ENCODE results near the gene SIGLEC8. TPM values are rescaled to one million over a fixed set of nuclear protein-coding genes. Genes with fewer than 3 reads are reported as not detected.
"Not testable (repeated sequence)": the region's sequence is repeated elsewhere in the genome, so short reads cannot be mapped to it uniquely, and the experiment has no call there.

Gene SIGLEC8
- total RNA-seq, 4 donors from 2014 or later, result 0.45 to 0.49 TPM; not detected in 2

DNA sequence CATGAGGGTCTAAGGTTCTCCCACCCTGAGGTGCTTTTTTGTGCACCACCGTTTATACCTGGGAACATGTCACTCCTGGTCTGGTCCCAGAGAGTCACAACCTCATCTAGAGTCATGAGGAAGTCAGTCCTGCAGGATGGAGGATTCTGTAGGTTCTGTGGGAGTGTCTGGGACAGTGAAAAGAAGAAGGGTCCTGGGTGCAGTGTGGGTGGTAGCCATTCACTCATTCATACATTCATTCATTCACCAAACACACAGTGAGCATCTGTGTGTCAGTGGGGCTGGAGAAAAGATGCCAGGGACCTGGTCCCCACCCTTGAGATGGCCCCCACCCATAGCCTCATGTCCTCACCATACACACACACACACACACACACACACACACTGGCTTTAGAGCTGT lies 11.4 kb upstream of the SIGLEC8 start:
- TF ChIP-seq, protein P1, sequence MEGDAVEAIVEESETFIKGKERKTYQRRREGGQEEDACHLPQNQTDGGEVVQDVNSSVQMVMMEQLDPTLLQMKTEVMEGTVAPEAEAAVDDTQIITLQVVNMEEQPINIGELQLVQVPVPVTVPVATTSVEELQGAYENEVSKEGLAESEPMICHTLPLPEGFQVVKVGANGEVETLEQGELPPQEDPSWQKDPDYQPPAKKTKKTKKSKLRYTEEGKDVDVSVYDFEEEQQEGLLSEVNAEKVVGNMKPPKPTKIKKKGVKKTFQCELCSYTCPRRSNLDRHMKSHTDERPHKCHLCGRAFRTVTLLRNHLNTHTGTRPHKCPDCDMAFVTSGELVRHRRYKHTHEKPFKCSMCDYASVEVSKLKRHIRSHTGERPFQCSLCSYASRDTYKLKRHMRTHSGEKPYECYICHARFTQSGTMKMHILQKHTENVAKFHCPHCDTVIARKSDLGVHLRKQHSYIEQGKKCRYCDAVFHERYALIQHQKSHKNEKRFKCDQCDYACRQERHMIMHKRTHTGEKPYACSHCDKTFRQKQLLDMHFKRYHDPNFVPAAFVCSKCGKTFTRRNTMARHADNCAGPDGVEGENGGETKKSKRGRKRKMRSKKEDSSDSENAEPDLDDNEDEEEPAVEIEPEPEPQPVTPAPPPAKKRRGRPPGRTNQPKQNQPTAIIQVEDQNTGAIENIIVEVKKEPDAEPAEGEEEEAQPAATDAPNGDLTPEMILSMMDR (IDR thresholded peaks at IDR 0.05), result no peak
- TF ChIP-seq POLR2A (IDR thresholded peaks at IDR 0.05), result no peak
- no peak overlapping the region for H3K27ac ChIP-seq
- no peaks in the 10 kb centered on the region for H3K36me3 ChIP-seq
- no peak for DNase-seq
- H3K9me3 ChIP-seq, result no peaks in the 10 kb centered on the region
- H3K4me1 ChIP-seq, result no peaks in the 10 kb centered on the region
- intact Hi-C loops (cut with DNase I), result loop anchor here (5.0 to 10.0 kb wide), 2 partner anchors 185 to 308 kb away; no protein-coding TSS in a partner anchor
- 33 to 90% methylated on average over 1 of the region's 1 CpG for WGBS, 2 donors
- no peak overlapping the region for H3K4me3 ChIP-seq (replicated peaks in 1 of 3)
- no peaks in the 10 kb centered on the region for H3K27me3 ChIP-seq

DNA sequence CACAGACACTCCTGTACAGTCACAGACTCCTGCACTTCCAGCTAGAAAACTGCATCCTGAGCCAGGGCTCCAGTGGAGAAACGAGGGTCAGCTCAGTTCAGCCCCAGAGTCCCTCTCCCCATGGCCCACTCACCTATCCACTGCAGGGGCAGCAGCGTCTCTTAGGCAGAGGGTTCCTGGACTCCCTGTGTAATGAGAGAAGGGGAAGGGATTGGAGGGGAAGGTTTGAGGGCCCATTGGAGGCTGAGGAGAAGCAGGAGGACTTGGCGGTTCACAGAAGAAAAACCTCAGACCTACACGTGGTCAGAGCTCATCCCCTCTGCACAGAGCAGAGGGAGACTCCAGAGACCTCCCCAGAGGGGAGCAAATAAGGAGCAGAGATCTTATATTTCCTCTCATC lies 10.9 kb upstream of the SIGLEC8 start:
- H3K4me1 ChIP-seq, result no peaks in the 10 kb centered on the region
- H3K4me3 ChIP-seq (replicated peaks in 1 of 3), result no peak overlapping the region
- intact Hi-C loops (cut with DNase I), result no loop called here
- no peaks in the 10 kb centered on the region for H3K9me3 ChIP-seq
- no peak for DNase-seq
- no peak overlapping the region for H3K27ac ChIP-seq
- no peaks in the 10 kb centered on the region for H3K36me3 ChIP-seq
- TF ChIP-seq POLR2A (IDR thresholded peaks at IDR 0.05), result no peak
- TF ChIP-seq, protein P1 (IDR thresholded peaks at IDR 0.05), result no peak
- 43 to 52% methylated on average over 4 of the region's 4 CpGs for WGBS, 2 donors
- H3K27me3 ChIP-seq, result no peaks in the 10 kb centered on the region

DNA sequence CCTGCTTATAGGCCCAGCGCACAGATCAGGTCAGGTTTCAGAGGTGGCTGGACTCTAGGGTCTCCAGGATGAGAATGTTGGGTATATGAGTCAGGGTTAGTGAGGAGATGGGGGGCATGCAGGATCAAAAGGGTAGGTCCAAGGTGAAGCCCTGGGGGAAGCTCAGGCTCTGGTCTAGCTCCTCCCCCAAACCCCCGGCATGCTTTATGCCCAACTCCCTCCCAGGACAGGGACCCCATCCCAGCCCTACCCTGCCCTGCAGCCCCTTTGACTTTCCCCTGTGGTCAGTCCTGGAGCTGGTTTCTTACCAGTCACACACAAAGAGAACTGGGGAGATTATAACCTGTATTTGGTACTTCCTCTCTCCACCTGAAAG lies 10.3 kb upstream of the SIGLEC8 start:
- intact Hi-C loops (cut with DNase I), result no loop called here
- Histone ChIP-seq H3K4me3 (replicated peaks in 1 of 3) (no peak overlapping the region), H3K27ac (no peak overlapping the region), H3K4me1 (no peaks in the 10 kb centered on the region), H3K36me3 (no peaks in the 10 kb centered on the region), H3K9me3 (no peaks in the 10 kb centered on the region), H3K27me3 (no peaks in the 10 kb centered on the region)
- WGBS, 2 donors, result 77 to 85% methylated on average over 2 of the region's 2 CpGs
- TF ChIP-seq, protein P1 (IDR thresholded peaks at IDR 0.05), result no peak
- no peak for TF ChIP-seq POLR2A (IDR thresholded peaks at IDR 0.05)
- DNase-seq, result no peak

DNA sequence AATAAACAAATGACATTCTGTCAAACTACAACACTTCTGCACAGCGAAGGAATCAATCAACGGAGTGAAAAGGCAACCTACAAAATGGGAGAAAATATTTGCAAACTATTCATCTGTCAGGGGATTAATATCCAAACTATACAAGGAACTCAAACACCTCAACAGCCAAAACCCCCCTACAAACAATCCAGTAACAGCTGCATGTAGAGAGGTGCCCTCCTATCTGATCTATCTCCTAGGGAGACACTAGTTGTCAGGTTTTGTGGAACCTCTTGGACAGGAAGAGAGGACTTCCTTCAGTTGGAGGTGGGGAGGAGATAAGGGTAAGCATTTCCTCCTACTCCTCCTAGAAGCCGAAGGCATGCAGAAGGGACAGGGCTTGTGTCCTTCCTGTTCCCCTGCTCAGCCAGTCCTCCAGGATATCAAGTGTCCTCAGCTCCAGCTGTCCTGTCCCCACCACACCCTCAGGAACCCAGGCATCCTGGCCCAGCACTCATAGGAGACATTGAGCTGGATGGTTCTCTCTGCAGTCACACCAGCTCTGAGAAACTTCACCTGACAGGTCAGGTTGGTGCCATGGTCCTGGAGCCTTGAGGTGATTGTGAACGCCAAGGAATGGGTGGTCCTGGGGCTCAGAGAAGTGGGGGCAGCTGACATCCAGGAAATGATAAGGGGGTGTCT lies 9.8 kb upstream of the SIGLEC8 start:
- DNase-seq, result no peak
- Histone ChIP-seq H3K27ac (no peak overlapping the region), H3K36me3 (no peaks in the 10 kb centered on the region), H3K4me1 (no peaks in the 10 kb centered on the region), H3K4me3 (replicated peaks in 1 of 3) (no peak overlapping the region), H3K27me3 (no peaks in the 10 kb centered on the region), H3K9me3 (no peaks in the 10 kb centered on the region)
- intact Hi-C loops (cut with DNase I), result no loop called here
- TF ChIP-seq, protein P1 (IDR thresholded peaks at IDR 0.05), result no peak
- no peak for TF ChIP-seq POLR2A (IDR thresholded peaks at IDR 0.05)
- WGBS, 2 donors, result 57 to 72% methylated on average over 4 of the region's 4 CpGs

DNA sequence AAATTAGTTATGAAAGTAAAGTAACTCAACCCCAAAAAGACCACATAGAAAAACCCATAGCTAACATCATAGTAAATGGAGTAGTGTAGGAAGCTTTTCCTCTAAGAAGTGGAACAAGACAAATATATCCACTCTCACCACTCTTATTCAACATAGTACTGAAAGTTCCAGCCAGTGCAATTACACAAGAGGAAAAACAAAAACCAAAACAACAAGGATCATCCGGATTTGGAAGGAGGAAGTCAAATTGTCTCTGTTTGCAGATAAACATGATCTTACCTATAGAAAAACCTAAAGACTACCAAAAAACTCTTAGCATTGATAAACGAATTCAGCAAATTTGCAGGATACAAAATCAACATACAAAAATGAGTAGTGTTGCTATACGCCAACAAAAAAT lies 8.5 kb upstream of the SIGLEC8 start:
- 53 to 57% methylated on average over 3 of the region's 3 CpGs for WGBS, 2 donors
- H3K36me3 ChIP-seq, result no peaks in the 10 kb centered on the region
- DNase-seq, result no peak
- TF ChIP-seq POLR2A (IDR thresholded peaks at IDR 0.05), result no peak
- TF ChIP-seq, protein P1 (IDR thresholded peaks at IDR 0.05), result no peak
- H3K9me3 ChIP-seq, result no peaks in the 10 kb centered on the region
- H3K27ac ChIP-seq, result no peak overlapping the region
- no peaks in the 10 kb centered on the region for H3K4me1 ChIP-seq
- H3K27me3 ChIP-seq, result no peaks in the 10 kb centered on the region
- intact Hi-C loops (cut with DNase I), result no loop called here
- H3K4me3 ChIP-seq (replicated peaks in 1 of 3), result no peak overlapping the region

DNA sequence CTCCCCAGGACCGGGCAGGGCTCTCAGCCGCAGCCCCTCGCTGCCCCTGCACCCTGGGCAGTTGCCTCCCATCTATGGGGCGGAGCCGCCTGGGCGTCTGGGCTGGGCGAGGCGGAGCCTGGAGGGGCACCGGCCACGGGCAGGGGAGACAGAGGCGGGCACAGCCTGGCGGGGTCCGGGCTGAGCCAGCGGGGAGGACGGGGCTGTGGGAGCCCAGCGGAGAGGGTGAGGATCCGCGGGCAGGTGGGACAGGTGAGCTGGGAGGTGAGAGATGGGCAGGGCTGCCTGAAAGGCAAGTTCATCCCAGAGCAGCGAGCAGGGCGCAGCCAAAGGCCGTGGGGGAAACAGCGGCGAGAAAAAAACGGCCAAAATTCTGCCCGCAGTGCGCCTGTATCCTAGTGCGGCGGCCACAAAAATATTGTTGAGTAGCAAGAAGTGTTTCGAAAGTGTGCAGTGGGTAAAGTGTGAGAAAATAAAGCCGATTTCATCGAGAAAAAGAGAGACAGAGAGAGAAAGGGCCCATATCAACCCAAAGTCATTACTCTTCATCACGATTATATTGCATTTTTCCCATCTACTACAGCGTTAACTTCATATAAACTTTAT lies 5.8 kb upstream of the SIGLEC8 start:
- intact Hi-C loops (cut with DNase I); H3K27me3 ChIP-seq; H3K36me3 ChIP-seq; DNase-seq; H3K9me3 ChIP-seq; H3K4me1 ChIP-seq; H3K4me3 ChIP-seq (replicated peaks in 1 of 3); H3K27ac ChIP-seq: not testable (repeated sequence)
- WGBS, 2 donors, result 21 to 25% methylated on average over 15 of the region's 33 CpGs
